Cardiac muscle cell (in vitro differentiated cells and primary cell): ENCODE results near the gene ZNF692. TPM values are rescaled to one million over a fixed set of nuclear protein-coding genes. Genes with fewer than 3 reads are reported as not detected.

Source experiments
- DNase-seq, 2 donors: peaks; one replicate each; pipeline versions ENCODE4 v3.0.0 to v3.0.0-alpha.2; 2010 to 2017; ENCODE audit warnings: low read depth in 1 of 2, low spot score in 1 of 2
- H3K27ac ChIP-seq: fragments of 200-600 bp; sonication (generic); 2 replicates; pipeline ENCODE4 v1.5.1; 2016
- H3K27me3 ChIP-seq: fragments of 200-600 bp; sonication (generic); 2 replicates; pipeline ENCODE4 v1.6.0; 2016; ENCODE audit warnings: control low read depth
- H3K36me3 ChIP-seq: fragments of 200-600 bp; sonication (generic); 2 replicates; pipeline ENCODE4 v1.5.1; 2016; ENCODE audit warnings: control low read depth
- H3K4me1 ChIP-seq: fragments of 200-600 bp; sonication (generic); 2 replicates; pipeline ENCODE4 v1.8.1; 2017; ENCODE audit warnings: low read depth, mild to moderate bottlenecking, mixed run types
- H3K4me3 ChIP-seq: fragments of 200-600 bp; sonication (generic); 2 replicates; pipeline ENCODE4 v1.5.1; 2016; ENCODE audit warnings: mild to moderate bottlenecking
- H3K9me3 ChIP-seq: fragments of 200-600 bp; sonication (generic); 2 replicates; pipeline ENCODE4 v1.5.1; 2017; ENCODE audit warnings: low read depth, mild to moderate bottlenecking, control low read depth
- polyA plus RNA-seq: library from polyadenylated mRNA; unstranded; fragments of >200 nt; fragmentation: Nextera tagmentation; extraction: Ambion mirVana; gene quantifications from 2 replicates; pipeline ENCODE4 v1.2.1, GENCODE V29; 2016
- total RNA-seq: library from RNA; depleted of rRNA; stranded (reverse); fragments of >200 nt; gene quantifications from 2 replicates; pipeline ENCODE4 v1.2.3, GENCODE V29; 2016
- TF ChIP-seq, protein P1 (sequence below): IDR thresholded peaks from 2 replicates; pipeline ENCODE4 v1.5.1; 2012; ENCODE audit warnings: low read depth, mild to moderate bottlenecking, low read length

Gene ZNF692
- total and polyA plus RNA-seq, 2 experiments from 2014 or later: 98.9 to 128 TPM

GRCh38 chr1:248858096-248858890 is 592 bp downstream of the ZNF692 start:
- Histone ChIP-seq H3K9me3 (no peaks in the 10 kb centered on the region), H3K4me1 (peaks cover 12% of the 10 kb centered on the region), H3K27me3 (peaks cover 13% of the 10 kb centered on the region), H3K27ac (peak overlapping the region; percentile 84), H3K36me3 (peaks cover 5% of the 10 kb centered on the region), H3K4me3 (peak overlapping the region; percentile 47)
- TF ChIP-seq, protein P1, sequence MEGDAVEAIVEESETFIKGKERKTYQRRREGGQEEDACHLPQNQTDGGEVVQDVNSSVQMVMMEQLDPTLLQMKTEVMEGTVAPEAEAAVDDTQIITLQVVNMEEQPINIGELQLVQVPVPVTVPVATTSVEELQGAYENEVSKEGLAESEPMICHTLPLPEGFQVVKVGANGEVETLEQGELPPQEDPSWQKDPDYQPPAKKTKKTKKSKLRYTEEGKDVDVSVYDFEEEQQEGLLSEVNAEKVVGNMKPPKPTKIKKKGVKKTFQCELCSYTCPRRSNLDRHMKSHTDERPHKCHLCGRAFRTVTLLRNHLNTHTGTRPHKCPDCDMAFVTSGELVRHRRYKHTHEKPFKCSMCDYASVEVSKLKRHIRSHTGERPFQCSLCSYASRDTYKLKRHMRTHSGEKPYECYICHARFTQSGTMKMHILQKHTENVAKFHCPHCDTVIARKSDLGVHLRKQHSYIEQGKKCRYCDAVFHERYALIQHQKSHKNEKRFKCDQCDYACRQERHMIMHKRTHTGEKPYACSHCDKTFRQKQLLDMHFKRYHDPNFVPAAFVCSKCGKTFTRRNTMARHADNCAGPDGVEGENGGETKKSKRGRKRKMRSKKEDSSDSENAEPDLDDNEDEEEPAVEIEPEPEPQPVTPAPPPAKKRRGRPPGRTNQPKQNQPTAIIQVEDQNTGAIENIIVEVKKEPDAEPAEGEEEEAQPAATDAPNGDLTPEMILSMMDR: peak; percentile 32
- DNase-seq: peak; percentile 70 to 72

- H3K27ac ChIP-seq: peak overlapping the region; percentile 84
- H3K27me3 ChIP-seq: peaks cover 13% of the 10 kb centered on the region
- no peaks in the 10 kb centered on the region for H3K9me3 ChIP-seq
- H3K4me3 ChIP-seq: peak overlapping the region; percentile 47
- no peak for DNase-seq
- peaks cover 5% of the 10 kb centered on the region for H3K36me3 ChIP-seq
- H3K4me1 ChIP-seq: peaks cover 11% of the 10 kb centered on the region
- TF ChIP-seq, protein P1: no peak
Measured at GRCh38 chr1:248857749-248858095, 1.2 kb downstream of the ZNF692 start.

DNA sequence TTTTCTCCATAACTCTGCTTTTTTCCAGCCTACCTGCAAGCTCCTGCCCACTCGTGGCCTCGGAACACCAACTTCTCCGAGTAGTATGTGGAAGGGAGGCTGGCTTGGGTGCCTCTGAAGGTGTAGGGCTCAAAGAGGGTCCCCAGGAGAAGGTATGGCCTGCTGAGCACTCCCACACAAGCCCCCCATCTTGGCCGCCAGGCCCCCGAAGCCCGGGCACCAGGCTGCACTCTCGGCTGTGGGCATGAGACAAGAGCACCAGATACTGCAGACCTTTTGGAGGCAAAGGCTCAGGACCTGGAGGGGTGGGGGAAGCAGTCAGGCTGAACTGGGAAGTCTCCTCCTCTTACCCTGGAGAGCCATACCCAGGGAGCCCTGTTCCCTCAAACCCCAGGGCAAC is 1.7 kb downstream of the ZNF692 start:
- H3K4me3 ChIP-seq: no peak overlapping the region
- H3K4me1 ChIP-seq: peaks cover 10% of the 10 kb centered on the region
- H3K36me3 ChIP-seq: peaks cover 5% of the 10 kb centered on the region
- no peak overlapping the region for H3K27ac ChIP-seq
- peaks cover 11% of the 10 kb centered on the region for H3K27me3 ChIP-seq
- TF ChIP-seq, protein P1: no peak
- no peak for DNase-seq
- no peaks in the 10 kb centered on the region for H3K9me3 ChIP-seq

DNA sequence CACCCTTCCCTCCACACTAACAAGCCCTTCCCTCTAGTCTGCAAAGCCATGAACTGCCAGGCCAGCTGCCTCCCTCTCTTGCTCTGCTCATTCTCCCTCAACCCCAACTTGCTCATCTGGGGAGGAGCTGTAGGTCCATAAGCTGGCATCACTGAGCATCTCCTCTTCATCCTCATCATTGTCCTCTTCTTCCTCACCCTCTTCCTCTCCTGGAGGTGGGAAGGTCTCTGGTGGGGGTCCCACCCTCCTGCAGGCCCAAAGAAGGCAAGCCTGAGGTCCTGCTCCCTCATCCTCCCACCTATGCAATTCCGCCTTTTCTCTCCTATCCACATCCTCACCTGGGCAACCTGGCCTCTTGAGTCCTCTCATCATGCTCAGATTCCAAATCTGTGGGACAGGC is 2.7 kb downstream of the ZNF692 start:
- no peak for DNase-seq
- TF ChIP-seq, protein P1: no peak
- Histone ChIP-seq H3K36me3 (peaks cover 5% of the 10 kb centered on the region), H3K9me3 (no peaks in the 10 kb centered on the region), H3K4me3 (no peak overlapping the region), H3K27me3 (peaks cover under 1% of the 10 kb centered on the region), H3K27ac (no peak overlapping the region), H3K4me1 (peaks cover 10% of the 10 kb centered on the region)

DNA sequence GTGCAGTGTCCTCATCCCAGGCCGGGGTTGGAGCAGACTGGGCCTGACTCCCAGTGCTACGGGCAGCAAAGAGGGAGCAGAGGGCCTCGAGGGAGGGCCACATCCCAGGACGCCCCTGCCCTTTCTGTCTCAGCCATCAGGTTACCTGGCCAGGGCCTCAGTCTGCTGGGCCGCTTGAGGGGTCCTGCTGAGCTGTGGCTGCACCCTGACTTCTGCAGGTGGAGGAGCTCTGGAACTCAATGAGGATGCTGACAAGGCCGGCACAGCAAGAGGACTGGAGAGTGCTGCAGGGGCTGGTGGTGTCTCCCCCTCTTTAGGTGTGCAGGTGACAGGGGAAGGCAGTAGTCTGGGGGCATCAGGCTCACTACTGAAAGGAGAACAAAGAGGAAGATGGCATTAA is 3.3 kb downstream of the ZNF692 start:
- H3K27ac ChIP-seq: no peak overlapping the region
- no peaks in the 10 kb centered on the region for H3K9me3 ChIP-seq
- peaks cover 10% of the 10 kb centered on the region for H3K4me1 ChIP-seq
- H3K36me3 ChIP-seq: peaks cover 5% of the 10 kb centered on the region
- no peaks in the 10 kb centered on the region for H3K27me3 ChIP-seq
- DNase-seq: no peak
- TF ChIP-seq, protein P1: no peak
- H3K4me3 ChIP-seq: no peak overlapping the region
